Left lobe of liver (tissue), 2 donors: ENCODE results near the gene KCNIP4. TPM values are rescaled to one million over a fixed set of nuclear protein-coding genes. Genes with fewer than 3 reads are reported as not detected.

Experiments
- ATAC-seq: fragments of 200-7000 bp; cut with Tn5 transposase; one replicate; pipeline ENCODE4 v1.9.1; 2020; ENCODE audit warnings: mild to moderate bottlenecking, moderate library complexity
- DNase-seq: peaks from one replicate; pipeline ENCODE4 v3.0.0-alpha.2; 2020; ENCODE audit warnings: low spot score
- total RNA-seq: library from RNA; stranded (reverse); gene quantifications from one replicate; pipeline ENCODE4 v1.2.1, GENCODE V29; 2021
- donor health status: DM: no; HTN: no; CAD: no; lungs with moderate emphysema.
- donor health status: DM: no; HTN: yes; CAD: no.

Gene KCNIP4
- total RNA-seq, 1 donor from 2014 or later = not detected

GRCh38 chr4:21625447-21625846 lies 323.1 kb downstream of the KCNIP4 start:
- ATAC-seq (no peak), DNase-seq (no peak)

GRCh38 chr4:21605006-21605405 lies 343.6 kb downstream of the KCNIP4 start:
- no peak for ATAC-seq
- DNase-seq = no peak

- DNase-seq (no peak), ATAC-seq (no peak)
Measured at GRCh38 chr4:21596521-21596920, 352.1 kb downstream of the KCNIP4 start.

- DNase-seq (no peak), ATAC-seq (no peak)
Measured at GRCh38 chr4:21593671-21594001, 354.9 kb downstream of the KCNIP4 start.

- ATAC-seq (no peak), DNase-seq (no peak)
Measured at GRCh38 chr4:21592970-21593670, 355.5 kb downstream of the KCNIP4 start.

GRCh38 chr4:21577056-21577455 lies 371.5 kb downstream of the KCNIP4 start:
- ATAC-seq (no peak), DNase-seq (no peak)

GRCh38 chr4:21571100-21571499 lies 377.5 kb downstream of the KCNIP4 start:
- ATAC-seq (no peak), DNase-seq (no peak)

GRCh38 chr4:21569638-21570037 lies 378.9 kb downstream of the KCNIP4 start:
- ATAC-seq = no peak

GRCh38 chr4:21555083-21555482 lies 393.5 kb downstream of the KCNIP4 start:
- DNase-seq (no peak), ATAC-seq (no peak)

More at GRCh38 chr4:21569638-21570037, 378.9 kb downstream of the KCNIP4 start:
- DNase-seq = no peak

- no peak for ATAC-seq
- no peak for DNase-seq
Measured at GRCh38 chr4:21554500-21554899, 394.1 kb downstream of the KCNIP4 start.

- DNase-seq (no peak), ATAC-seq (no peak)
Measured at GRCh38 chr4:21554066-21554465, 394.5 kb downstream of the KCNIP4 start.

- ATAC-seq (no peak), DNase-seq (no peak)
Measured at GRCh38 chr4:21552455-21552854, 396.1 kb downstream of the KCNIP4 start.

- no peak for ATAC-seq
- no peak for DNase-seq
Measured at GRCh38 chr4:21544955-21545354, 403.6 kb downstream of the KCNIP4 start.

- ATAC-seq (no peak), DNase-seq (no peak)
Measured at GRCh38 chr4:21544415-21544814, 404.2 kb downstream of the KCNIP4 start.

GRCh38 chr4:21543514-21543913 lies 405.1 kb downstream of the KCNIP4 start:
- no peak for ATAC-seq
- no peak for DNase-seq

- ATAC-seq = no peak
- DNase-seq = no peak
Measured at GRCh38 chr4:21535898-21536297, 412.7 kb downstream of the KCNIP4 start.

GRCh38 chr4:21531048-21531447 lies 417.5 kb downstream of the KCNIP4 start:
- ATAC-seq (no peak), DNase-seq (no peak)

GRCh38 chr4:21529214-21529613 lies 419.4 kb downstream of the KCNIP4 start:
- DNase-seq (no peak), ATAC-seq (no peak)

GRCh38 chr4:21522296-21522695 lies 426.3 kb downstream of the KCNIP4 start:
- no peak for ATAC-seq
- DNase-seq = no peak

- no peak for DNase-seq
- no peak for ATAC-seq
Measured at GRCh38 chr4:21517126-21517859, 431.3 kb downstream of the KCNIP4 start.

GRCh38 chr4:21514022-21514694 lies 434.4 kb downstream of the KCNIP4 start:
- DNase-seq = no peak
- no peak for ATAC-seq

GRCh38 chr4:21512353-21512752 lies 436.2 kb downstream of the KCNIP4 start:
- no peak for DNase-seq
- ATAC-seq = peak; percentile 37
